HG03060 (cell line): Measurements from ENCODE around the gene CD93.

Source experiments
- ATAC-seq: cut with Tn5 transposase; IDR thresholded peaks from one replicate; pipeline ENCODE4 v1.9.1; 2021; ENCODE audit warnings: low read depth, moderate number of reproducible peaks; ENCODE audit not compliant: unreplicated experiment

CD93 gene

GRCh38 chr20:23121751-23122320 lies 35.7 kb upstream of the CD93 start:
- ATAC-seq: no peak

GRCh38 chr20:23120936-23121750 lies 35.0 kb upstream of the CD93 start:
- ATAC-seq: no peak

- no peak for ATAC-seq
Observed at GRCh38 chr20:23120261-23120660, 34.1 kb upstream of the CD93 start.

GRCh38 chr20:23119456-23120216 lies 33.5 kb upstream of the CD93 start:
- ATAC-seq: no peak

GRCh38 chr20:23118766-23119165 lies 32.6 kb upstream of the CD93 start:
- no peak for ATAC-seq

- no peak for ATAC-seq
Observed at GRCh38 chr20:23118144-23118543, 32.0 kb upstream of the CD93 start.

- ATAC-seq: no peak
Observed at GRCh38 chr20:23117738-23118137, 31.6 kb upstream of the CD93 start.

- no peak for ATAC-seq
Observed at GRCh38 chr20:23116311-23117089, 30.4 kb upstream of the CD93 start.

GRCh38 chr20:23115822-23116221 lies 29.7 kb upstream of the CD93 start:
- no peak for ATAC-seq

GRCh38 chr20:23114448-23115082 lies 28.4 kb upstream of the CD93 start:
- no peak for ATAC-seq

GRCh38 chr20:23114018-23114417 lies 27.9 kb upstream of the CD93 start:
- no peak for ATAC-seq

- no peak for ATAC-seq
Observed at GRCh38 chr20:23112595-23112994, 26.5 kb upstream of the CD93 start.

GRCh38 chr20:23111944-23112342 lies 25.8 kb upstream of the CD93 start:
- no peak for ATAC-seq

- no peak for ATAC-seq
Observed at GRCh38 chr20:23111307-23111943, 25.3 kb upstream of the CD93 start.

- ATAC-seq: no peak
Observed at GRCh38 chr20:23108871-23109270, 22.7 kb upstream of the CD93 start.

GRCh38 chr20:23107466-23107865 lies 21.3 kb upstream of the CD93 start:
- no peak for ATAC-seq

- no peak for ATAC-seq
Observed at GRCh38 chr20:23106271-23106851, 20.2 kb upstream of the CD93 start.

GRCh38 chr20:23105193-23105592 lies 19.1 kb upstream of the CD93 start:
- ATAC-seq: no peak

GRCh38 chr20:23103284-23104018 lies 17.3 kb upstream of the CD93 start:
- no peak for ATAC-seq
